Hindlimb muscle (tissue), 1 donor: ENCODE data around the gene MAX. TPM values are rescaled to one million over a fixed set of nuclear protein-coding genes. Genes with fewer than 3 reads are reported as not detected.

Source experiments
- DNase-seq: peaks from one replicate; pipeline ENCODE4 v3.0.0-alpha.2; 2013
- polyA plus RNA-seq: library from polyadenylated mRNA; unstranded; fragments of 120-200 nt; gene quantifications from one replicate; pipeline ENCODE4 v1.2.1, GENCODE V29; 2013; ENCODE audit not compliant: insufficient read length

MAX gene, protein sequence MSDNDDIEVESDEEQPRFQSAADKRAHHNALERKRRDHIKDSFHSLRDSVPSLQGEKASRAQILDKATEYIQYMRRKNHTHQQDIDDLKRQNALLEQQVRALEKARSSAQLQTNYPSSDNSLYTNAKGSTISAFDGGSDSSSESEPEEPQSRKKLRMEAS
- 37.1 TPM for polyA plus RNA-seq

GRCh38 chr14:65102441-65103149, at the start of gene MAX:
TSS of gene MAX (minus strand) at chr14:65102517. CDS start at chr14:65102339, 178 bp downstream.
- peak; percentile 96 for DNase-seq

GRCh38 chr14:65151609-65151956, 49.3 kb upstream of the MAX start:
- no peak for DNase-seq

GRCh38 chr14:65150898-65151608, 48.7 kb upstream of the MAX start:
- DNase-seq: no peak

DNA sequence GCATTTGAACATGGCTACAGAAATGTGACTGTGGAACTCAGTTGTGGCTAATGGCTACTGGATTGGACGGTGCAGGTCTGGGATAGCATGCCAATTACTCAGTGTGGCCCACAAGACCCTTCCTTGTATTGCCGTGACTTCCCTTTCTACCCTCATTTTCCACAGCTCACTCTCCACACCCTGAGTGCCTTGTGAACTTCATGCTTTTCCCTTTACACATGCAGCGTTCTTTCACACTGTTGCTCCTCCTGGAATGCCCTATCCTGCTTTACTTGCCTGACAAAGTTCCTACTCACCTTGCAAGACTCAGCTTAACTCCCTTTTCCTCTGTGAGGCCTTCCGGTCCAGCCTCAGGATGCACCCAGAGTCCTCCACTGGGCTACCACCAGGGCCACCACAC, 46.8 kb upstream of the MAX start:
- no peak for DNase-seq

DNA sequence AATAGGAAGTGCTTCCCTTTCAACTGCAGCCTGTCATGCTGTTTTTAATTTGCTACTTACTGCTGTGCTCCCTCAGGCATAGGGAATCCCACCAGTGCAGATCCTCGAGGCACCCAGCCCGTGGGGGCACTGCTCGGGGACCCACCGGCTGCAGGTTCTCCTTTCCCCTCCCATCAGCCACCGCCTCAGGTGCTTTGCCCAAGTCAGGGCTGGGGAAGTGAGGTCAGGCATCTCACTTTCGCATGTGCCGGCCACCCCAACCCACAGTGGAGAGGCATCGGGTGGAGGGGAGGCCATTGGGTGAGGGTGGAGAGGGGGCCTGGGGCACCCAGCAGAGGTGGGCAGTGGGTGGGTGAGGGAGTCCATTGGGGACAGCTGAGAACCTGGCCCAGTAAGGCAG, 41.9 kb upstream of the MAX start:
- no peak for DNase-seq

DNA sequence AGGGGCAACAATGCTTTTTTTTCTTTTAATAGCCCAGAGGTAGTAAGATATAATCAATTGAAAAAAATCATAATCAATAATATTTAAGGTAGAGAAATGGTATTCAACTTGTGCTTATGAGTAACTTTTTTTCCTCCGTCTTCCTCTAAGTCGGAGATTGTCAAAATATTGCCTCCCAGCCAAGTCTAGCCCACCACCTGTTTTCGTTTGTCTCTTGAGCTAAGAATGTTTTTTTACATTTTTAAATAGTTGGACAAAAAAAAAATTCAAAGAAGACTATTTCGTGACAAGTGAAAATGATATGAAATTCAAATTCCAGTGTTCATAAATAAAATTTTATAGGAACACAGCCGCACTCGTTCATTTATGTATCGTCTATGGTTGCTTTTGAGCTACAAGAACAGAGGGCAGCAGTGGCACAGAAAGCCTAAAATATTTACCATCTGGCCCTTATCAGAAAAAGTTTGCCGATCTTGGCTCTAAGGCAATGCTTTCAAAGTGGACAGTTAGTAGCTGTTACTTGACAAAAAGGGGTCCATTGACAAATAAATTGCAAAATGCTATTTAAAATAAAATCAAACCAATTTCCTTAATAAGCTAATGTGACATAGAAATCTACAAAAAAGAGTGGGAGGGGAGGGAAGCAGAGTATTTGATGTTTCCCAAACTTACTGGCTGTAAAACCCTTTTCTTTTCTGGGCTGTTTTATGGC, 40.8 kb upstream of the MAX start:
- DNase-seq: no peak

GRCh38 chr14:65142429-65142828, 40.1 kb upstream of the MAX start:
- no peak for DNase-seq

DNA sequence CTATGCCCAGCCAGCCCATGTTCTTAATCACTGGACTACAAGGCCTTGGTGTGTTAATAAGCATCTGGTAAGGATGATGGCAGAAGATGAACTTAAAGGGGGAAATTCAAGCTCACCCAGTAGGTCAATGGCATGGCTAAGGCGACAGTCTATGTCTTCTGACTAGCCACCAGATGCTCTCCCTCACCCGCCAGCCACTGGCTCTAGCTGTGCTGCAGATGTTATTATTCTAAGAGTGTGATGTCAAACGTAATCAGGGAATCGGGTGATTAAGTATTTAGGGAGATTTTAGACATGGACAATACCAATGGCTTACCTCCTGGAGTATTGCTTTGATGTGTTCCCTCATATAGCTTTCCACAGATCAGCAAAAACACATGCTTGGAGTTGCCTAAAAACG, 39.2 kb upstream of the MAX start:
- no peak for DNase-seq

GRCh38 chr14:65137648-65138307, 35.5 kb upstream of the MAX start:
- DNase-seq: no peak

DNA sequence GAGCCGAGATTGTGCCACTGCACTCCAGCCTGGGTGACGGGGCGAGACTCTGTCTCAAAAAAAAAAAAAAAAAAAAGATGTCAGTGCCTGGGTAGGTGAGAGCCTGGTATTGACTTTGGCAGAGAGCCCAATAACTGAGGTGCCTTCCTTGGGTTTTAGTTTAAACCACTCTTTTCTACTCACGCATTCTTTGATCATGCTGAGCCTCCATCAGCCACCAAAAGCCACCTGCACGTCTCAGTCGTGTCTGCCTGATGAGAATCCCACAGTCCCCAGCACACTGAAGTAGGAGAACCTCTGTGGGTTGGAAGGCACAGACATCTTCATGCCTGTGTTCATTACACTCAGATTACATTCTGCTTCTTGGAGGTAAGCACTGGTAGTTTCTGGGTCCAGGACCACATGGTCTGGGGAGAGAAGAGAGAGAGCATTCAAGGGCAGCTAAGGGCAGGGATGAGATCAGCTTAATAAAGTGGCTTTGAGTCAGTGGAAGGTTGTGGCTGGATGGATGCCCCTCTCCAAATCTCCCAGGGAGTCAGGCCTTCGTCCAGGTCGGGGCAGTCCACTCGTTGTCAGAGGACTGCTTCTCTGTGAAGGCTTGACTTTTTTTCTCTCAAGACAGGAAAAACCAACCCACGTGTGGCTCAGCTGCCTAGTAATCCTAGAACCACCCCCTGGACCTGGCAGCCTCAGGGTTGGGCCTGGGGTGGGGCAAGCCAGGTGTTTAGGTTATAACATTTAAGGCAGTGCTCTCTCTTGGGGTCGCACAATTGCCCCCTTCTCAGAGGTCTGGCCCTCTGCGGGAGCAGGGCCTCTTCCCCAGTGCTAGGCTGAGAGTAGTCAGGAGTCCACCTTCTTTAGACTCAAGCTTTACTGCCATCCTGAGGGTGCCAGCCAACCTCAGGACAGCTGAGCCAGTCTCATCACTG, 32.6 kb upstream of the MAX start:
- no peak for DNase-seq

GRCh38 chr14:65132855-65133254, 30.5 kb upstream of the MAX start:
- no peak for DNase-seq

- DNase-seq: no peak
Observed at GRCh38 chr14:65131301-65131701, 29.0 kb upstream of the MAX start.

DNA sequence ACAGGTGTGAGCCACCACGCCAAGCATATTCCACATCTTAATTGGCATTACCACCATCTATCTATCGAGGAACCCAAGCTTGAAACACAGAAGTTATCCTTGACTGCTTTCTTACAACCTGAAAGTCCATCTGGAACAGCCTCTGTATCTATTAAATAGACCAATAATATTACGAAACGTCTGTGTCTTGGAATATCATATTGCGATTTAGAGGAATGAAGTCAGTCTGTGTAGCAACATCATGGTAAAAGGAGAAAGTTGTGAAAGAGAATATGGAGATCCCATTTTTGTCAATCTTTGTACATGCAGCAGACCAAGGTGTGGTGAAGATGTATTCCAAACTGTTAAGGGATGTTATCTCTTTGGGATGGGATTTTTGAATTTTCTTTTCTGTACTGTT, 25.8 kb upstream of the MAX start:
- no peak for DNase-seq

DNA sequence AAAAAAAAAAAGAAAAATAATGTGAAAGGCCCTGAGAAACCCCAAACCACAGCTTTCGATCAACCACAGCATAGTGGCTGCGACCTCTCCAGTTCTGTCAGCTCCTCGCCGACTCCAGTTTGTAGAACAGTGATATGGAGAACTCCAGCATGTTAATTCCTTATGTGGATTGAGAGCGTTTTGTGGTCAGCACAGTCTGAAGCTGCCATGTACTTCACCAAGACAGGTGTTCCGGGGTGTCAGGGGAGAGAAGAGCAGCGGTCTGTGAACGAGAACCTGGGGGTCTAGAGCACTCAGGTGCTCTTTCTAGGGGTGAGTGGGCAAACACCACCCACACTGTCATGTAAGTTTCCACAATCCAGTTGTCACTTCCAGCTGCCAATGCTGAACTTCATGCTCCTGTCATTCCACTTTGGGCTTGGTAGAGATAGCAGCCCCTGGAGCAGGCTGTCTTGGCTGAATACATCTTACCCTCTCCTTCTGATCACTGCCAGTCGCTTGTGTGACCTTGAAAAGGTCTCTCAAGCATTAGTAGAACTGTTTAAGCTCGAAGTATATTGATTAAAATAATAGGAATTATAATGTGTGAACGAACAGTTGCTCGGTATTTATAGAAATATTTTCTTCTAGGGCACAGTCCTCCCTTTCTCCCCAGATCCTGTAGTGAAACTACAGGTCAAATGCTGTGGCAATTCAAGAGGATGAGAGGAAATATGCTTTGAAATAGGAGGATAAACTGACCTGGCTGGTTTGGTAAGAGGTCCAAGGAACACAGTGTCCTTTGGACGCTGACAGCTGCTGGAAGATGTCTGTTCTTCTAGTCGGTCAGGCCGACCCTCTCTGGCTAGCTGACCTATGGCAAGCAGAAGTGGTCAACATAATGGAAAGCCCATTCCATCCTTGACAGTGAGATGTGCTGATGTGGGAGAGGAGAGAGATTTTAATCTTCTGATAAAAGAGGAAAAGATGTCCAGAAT, 15.7 kb upstream of the MAX start:
- DNase-seq: no peak

DNA sequence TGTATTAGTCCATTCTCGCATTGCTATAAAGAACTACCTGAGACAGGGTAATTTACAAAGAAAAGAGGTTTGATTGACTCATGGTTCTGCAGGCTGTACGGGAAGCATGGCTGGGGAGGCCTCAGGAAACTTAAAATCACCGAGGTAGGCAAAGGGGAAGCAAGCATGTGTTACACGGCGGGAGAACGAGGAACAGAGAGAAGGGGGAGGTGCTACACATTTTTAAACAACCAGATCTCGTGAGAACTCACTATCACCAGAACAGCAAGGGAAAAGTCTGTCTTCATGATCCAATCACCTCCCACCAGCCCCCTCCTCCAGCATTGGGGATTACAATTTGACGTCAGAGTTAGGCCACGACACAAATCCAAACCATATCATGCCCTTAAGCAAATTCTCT, 13.3 kb upstream of the MAX start:
- DNase-seq: no peak

DNA sequence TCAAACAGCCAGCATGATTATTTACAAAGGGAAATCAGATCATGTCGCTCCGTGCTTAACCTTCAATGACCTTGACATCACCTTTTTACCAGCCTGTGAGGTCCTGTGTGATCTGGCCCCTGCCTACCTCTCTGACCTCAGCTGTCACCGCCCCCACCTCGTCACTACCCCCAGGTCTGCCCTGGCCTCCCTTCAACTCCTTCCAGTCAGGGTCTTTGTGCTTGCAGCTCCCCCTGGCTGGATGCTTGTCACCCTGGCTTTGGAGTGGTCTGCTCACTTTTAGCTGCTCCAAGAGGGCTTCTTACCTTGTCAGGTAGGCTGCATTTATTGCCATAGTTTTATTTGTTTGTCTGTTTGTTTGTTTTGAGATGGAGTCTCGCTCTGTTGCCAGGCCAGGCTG, 8.2 kb upstream of the MAX start:
- no peak for DNase-seq

DNA sequence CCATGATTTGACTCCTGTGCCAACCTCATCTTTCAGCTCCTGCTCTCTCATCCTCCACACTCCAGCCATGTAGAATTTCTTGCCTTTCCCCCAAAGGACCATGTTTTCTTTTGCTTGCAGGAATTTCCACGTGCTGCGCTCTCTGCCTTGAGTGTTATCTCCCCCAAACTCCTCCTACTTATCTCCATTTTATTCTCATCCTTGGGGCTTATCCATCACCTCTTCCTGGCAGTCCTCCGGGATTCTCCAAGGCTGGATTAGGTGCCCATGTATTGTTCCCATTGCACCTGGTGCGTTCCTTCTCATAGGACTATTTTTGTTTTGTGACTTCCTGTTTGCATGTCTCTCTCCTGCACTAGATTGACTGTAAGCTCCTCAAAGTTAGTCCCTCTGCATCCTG, 7.0 kb upstream of the MAX start:
- DNase-seq: no peak

DNA sequence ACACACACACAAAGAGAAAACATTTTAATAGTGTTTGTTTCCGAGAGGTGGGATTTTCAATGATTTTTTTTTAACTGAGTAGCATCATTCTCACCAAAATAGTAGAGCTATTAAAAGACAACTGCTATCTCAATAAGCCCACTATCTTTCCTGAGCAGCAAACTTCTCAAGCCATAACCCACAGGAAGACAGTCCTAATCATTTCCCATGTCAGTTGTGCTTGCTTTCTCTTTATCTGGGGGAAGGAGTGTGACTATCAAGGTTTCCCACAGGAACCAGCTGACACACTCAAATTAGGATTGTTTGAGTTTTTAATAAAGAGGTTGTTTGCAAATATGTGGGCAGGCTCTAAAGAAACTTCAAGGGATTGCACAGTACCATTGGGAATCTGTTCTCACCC, 4.9 kb upstream of the MAX start:
- DNase-seq: no peak

GRCh38 chr14:65106736-65107135, 4.4 kb upstream of the MAX start:
- DNase-seq: no peak

DNA sequence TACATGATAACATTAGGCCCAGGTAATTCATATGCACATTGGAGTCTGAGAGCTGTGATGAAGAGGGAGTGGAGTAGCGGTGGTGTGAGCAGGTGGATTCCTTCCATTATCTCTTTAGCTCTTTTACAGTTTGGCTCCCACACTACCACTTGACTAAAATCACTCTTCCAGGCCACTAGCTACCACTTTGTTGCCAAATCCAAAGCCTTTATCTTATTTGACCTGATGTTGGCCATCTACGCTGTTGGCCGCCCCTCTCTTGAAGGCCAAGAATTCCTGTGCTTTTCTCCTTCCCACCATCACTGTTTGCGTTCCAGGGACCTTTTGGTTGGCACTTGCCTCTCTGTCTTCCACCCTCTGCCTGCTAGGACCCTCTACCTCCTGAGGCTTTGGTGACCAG, 4.0 kb upstream of the MAX start:
- no peak for DNase-seq

- no peak for DNase-seq
Observed at GRCh38 chr14:65104791-65105190, 2.5 kb upstream of the MAX start.
